Keratinocyte (primary cell): Measurements from ENCODE around the gene CUEDC1.

Experiments used
- EZH2 ChIP-seq: IDR thresholded peaks from one replicate; pipeline ENCODE4 v1.6.1; 2012; ENCODE audit warnings: inconsistent platforms, mild to moderate bottlenecking, low read length, moderate library complexity
- TF ChIP-seq, protein P1 (sequence below), 3 experiments: IDR thresholded peaks in 1 of 3; conservative IDR thresholded peaks in 1 of 3; optimal IDR thresholded peaks in 1 of 3; 2 replicates in 2 of 3; 3 replicates in 1 of 3; pipeline versions ENCODE3 to v1.5.1; 2011; ENCODE audit warnings: low read length in 3 of 3, mild to moderate bottlenecking in 3 of 3, moderate library complexity in 2 of 3, control low read depth in 1 of 3, inconsistent platforms in 1 of 3; ENCODE audit not compliant: insufficient read depth in 2 of 3; ENCODE audit errors: extremely low read depth in 1 of 3

DNA sequence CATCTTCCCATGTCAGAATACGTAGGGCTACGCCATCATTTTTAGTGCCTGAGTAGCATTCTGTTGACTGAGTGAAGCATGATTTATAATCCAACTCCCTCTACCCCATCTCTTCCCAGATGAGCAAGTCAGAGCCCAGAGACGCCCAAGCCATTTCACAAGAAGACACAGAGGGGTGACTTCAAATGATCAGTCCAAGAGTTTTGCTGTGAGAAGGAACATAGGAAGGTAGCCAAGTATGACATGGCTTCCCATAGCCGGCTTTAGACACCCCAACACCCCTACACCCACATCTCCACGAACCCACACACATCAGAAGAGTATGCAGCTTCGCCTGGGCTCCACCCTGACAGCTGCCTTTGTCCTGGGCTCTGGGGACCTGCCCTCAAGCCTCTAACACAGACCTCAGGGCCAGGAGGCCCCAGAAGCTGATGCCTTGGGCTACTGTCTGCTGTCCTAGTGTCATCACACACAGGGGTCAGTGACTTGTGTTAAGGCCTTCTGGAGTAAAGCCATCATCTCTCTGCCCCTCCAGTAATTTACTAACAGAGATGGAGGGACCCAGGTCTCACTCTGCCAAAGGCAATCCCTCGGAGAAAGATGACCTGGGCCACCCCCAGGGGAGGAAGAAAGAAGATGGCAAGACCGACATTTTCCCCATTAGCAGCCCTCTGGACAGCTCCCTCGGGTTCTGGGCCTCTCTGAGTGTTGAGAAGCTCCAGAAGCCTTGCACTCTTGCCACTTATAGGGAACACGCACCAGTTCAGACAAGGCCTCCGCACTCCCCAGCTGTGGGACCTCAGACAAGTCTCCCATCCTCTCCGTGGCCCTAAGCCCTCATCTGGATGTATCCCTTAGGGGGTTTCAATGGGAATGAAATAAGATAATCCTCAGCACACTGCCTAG is 66.6 kb downstream of the CUEDC1 start:
- TF ChIP-seq, protein P1, sequence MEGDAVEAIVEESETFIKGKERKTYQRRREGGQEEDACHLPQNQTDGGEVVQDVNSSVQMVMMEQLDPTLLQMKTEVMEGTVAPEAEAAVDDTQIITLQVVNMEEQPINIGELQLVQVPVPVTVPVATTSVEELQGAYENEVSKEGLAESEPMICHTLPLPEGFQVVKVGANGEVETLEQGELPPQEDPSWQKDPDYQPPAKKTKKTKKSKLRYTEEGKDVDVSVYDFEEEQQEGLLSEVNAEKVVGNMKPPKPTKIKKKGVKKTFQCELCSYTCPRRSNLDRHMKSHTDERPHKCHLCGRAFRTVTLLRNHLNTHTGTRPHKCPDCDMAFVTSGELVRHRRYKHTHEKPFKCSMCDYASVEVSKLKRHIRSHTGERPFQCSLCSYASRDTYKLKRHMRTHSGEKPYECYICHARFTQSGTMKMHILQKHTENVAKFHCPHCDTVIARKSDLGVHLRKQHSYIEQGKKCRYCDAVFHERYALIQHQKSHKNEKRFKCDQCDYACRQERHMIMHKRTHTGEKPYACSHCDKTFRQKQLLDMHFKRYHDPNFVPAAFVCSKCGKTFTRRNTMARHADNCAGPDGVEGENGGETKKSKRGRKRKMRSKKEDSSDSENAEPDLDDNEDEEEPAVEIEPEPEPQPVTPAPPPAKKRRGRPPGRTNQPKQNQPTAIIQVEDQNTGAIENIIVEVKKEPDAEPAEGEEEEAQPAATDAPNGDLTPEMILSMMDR (optimal IDR thresholded peaks at IDR 0.05 in 1 of 3, IDR thresholded peaks at IDR 0.05 in 1 of 3, conservative IDR thresholded peaks at IDR 0.05 in 1 of 3; ENCODE audit: extremely low read depth in 1 of 3, insufficient read depth in 2 of 3, low read length in 3 of 3) = no peak
- no peak for TF ChIP-seq EZH2
